NCI-H2171 (cell line): ENCODE results near the gene CFAP52.
"Not testable (repeated sequence)": the region's sequence is repeated elsewhere in the genome, so short reads cannot be mapped to it uniquely, and the experiment has no call there.

Experiments used
- DNase-seq: peaks from one replicate; lab custom pipeline; 2025; lab: John Stamatoyannopoulos, UW

The CFAP52 gene, protein sequence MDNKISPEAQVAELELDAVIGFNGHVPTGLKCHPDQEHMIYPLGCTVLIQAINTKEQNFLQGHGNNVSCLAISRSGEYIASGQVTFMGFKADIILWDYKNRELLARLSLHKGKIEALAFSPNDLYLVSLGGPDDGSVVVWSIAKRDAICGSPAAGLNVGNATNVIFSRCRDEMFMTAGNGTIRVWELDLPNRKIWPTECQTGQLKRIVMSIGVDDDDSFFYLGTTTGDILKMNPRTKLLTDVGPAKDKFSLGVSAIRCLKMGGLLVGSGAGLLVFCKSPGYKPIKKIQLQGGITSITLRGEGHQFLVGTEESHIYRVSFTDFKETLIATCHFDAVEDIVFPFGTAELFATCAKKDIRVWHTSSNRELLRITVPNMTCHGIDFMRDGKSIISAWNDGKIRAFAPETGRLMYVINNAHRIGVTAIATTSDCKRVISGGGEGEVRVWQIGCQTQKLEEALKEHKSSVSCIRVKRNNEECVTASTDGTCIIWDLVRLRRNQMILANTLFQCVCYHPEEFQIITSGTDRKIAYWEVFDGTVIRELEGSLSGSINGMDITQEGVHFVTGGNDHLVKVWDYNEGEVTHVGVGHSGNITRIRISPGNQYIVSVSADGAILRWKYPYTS

DNA sequence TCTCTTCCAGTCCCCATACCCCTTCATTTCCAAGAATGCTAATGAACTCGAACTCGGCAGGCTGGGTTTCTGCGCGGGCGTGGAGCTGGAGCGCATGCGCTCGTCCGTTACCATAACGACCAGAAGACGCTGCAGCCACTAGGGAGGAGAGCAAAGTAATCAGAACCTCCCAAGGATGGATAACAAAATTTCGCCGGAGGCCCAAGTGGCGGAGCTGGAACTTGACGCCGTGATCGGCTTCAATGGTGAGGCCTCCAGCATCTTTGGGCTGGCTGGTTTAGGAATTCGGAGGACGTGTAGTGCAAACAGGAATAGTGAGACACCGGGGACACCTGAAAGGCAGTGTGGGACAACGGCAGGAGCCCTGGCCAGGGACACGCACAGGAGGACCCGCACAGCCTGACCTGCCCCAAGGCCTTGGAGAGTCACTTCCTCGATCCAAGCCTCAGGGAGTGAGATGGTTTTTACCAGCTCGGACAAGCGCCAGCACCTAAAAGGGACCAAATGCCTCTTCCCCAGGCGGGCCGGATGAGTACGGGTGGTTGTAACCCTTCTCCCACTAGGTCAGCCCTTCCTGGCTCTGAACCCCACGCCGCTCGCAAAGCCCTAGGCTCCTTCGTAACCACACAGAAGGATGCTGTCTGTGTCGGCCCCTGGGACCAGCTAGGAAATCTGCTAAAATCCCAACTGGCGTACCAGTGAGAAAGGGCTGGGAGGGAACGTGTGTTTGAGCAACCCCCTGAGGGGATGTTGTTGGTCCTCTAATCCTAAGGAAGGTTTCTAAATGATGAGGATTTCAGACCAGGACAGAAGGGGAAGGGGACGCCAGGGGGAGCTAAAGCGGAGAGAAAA, at the start of gene CFAP52:
CFAP52 (plus strand) TSS at position 122 of the 852 bp plus-strand sequence; CDS start at position 176, 54 bp downstream.
- DNase-seq, result no peak

DNA sequence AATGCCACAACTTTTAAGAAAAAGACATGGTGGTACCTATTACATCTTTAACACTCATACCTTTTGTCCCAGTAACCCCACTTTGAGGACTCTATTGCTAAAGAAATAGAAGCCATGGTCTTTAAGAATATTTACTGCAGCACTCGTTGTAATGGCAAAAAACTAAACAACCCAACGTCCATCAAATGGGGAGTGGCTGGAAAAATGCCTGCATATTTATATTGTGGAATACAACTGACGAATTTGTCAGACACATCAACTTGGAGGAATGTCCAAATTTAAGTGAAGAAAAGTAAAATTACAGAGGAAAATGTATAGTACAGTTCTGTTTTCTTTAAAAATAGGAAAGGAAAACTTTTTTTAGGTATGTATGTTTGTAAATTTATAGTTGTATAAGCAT, 48.7 kb upstream of the CFAP52 start:
- DNase-seq, result no peak

DNA sequence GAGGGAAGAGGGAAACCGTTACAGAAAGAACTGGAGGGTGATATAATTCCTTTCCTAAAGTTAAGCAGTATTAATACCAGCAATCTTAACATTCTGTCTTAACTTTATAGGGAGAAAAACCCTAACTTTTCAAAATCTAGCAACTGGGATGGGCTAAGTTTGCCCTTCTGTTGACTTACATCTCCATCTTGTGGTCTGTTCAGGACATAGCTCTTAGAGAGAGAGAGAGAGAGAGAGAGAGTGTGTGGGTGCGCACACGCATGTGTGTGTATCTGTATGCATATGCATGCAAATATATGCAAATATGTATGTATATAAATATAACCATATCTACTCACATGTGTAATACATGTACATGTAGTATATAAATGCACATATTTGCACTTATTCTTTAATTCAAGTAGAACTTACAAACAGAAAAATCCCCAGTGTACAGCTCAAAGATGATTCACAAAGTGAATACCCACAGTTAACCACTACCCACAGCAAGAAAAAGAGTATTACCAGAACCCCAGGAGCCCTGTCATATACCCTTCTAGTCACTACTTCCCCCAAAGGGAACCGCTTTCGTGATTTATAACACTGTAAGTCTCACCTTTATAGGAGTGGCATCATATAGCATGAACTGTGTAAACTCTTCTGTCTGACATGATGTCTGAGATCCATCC, 47.3 kb upstream of the CFAP52 start:
- DNase-seq, result no peak

DNA sequence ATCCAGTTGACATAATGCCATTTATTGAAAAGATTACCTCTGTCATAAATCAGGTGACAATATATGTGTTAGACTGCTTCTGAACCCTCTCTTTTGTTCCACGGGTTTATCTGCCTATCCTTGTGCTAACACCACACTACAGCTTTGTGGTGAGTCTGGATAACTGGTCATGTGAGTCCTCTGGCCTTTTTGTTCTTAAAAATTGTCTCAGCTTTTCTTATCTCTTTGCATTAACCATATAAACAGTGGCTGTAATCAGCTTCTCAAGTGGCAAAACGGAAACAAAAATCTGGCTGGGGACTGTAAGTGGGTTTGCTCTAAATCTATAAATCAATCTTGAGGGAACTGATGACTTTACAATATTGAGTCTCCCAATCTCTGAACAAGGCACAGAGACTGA, 45.4 kb upstream of the CFAP52 start:
- no peak for DNase-seq

DNA sequence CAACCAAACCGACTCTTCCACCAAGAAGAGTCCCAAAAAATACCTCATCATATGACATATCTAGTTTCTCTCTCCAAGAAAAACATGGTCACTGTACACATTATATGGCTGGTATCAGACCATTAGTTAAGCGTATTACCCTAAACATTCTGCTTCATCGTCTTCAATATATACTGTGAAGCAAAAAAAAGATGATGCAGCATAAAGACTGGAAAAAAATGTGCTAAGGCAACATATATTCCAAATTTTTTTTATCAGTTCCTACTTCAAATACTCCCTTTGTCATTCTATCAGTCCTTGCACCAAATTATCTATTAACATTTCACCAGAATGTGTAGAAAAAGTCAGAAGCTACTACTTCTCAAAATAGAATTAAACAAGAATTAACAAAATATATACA, 43.7 kb upstream of the CFAP52 start:
- no peak for DNase-seq

DNA sequence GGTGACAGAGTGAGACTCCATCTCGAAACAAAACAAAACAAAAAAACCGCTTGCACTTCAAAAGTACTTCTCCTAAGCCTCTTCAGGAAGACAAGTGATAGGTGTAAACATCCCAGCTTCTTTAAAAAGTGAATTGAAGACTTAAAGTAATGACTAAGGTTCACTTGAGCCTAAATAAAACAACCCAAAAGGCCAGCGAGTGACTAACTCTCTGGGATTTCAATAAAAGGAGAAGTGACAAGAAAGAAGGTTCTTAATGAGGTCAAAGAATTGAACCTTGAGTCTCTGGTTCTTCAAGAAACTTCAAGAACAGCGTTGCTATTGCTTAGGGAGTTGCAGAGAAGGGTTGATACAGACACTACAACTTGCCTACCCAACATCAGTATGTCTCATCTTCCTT, 43.0 kb upstream of the CFAP52 start:
- DNase-seq, result no peak

DNA sequence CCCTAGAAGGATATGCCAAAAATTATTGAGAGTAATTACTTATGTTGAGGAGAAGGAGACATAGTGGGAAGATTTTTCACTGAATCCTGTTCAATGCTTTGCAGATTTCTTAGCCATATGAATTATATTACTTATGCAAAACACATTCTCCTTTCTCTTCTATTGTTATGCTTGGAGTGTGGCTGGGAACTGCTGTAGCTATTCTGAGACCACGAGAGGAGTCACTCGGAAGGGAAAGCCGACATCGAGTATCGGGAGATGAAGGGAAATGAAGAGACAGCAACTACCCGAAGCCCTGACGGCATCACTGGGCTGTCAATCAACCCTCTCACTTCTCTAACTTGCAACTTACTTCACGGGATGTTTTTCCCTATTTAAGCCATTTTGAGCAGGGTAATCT, 40.4 kb upstream of the CFAP52 start:
- no peak for DNase-seq

DNA sequence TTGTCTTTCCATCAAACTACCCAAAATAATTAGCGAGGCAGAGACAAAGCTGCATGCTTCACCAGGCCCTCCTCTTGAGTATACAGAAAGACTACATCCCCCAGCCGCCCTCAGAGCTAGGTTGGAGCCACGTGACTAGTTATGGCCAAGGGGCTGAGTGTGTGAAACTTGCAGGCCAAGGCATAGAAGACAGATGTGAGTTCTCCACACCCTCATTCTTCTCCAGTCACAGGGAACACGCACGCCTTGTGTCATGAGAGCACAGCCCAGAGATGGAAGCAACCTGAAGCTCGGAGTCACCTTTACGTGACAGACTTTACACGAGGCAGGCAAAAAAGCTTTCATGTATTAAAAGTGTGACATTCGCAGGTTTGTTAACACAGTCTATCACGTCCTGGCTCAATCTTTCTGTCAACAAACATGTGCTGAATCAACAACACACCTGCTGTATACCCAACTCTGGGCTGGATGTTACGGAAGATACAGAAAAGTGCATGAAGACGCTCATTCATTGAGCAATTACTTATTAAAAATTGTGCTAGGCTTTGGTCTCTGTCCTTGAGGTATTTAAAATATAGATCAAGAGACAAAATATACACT, 39.2 kb upstream of the CFAP52 start:
- no peak for DNase-seq

DNA sequence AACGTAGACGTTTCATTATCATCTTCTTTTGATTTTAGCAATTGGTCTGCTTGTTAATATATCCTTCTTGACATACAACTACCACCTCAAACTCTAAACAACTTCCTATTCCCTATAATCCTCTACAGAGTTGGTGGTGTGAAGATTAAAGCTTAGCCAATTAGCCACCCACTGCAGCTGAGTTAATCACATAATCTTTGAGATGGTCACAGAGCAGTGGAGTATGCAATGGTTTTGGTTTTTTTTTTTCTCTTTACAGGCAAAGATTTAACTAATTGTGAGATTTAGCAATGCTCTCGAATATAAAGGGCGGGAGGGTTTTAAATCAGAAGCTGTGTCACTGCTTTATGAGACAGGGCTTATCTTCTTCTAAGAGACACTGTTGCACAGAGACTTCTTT, 37.8 kb upstream of the CFAP52 start:
- no peak for DNase-seq

DNA sequence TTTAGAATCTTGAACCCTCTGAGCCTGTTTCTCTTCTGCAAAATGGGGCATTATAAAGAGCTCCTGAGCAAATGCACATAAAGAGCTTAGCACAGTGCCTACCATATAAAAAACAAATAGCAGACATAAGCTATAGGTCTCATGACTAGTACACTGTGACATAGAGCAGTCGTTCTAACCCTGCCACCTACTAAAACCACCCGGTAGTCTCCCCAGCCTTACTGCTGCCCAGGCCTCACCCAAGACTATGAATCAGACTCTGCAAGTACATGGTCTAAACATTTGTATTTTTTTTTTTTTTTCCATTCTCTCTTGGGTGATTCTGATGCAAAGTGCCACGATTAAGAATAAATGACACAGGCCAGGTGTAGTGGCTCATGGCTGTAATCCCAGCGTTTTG, 34.7 kb upstream of the CFAP52 start:
- no peak for DNase-seq

DNA sequence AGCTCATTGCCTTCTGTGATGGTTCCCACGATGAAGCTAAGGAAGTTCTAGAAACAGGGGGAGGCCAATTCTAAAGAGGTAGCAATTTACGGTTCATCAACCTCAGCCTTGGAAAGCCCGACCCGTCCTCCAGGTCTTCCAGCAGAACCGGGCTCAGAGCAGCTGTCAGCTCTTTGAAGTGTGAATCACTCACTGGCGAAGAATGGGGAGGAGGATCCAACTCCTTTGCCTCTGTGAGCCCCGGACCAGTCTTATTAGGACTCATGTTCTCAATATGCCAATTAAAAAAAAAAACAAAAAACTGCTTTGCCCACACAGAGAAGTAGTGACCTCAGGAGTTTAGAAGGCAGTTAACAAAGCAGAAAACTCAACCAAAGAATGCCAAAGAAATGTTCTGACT, 32.2 kb upstream of the CFAP52 start:
- DNase-seq, result no peak

DNA sequence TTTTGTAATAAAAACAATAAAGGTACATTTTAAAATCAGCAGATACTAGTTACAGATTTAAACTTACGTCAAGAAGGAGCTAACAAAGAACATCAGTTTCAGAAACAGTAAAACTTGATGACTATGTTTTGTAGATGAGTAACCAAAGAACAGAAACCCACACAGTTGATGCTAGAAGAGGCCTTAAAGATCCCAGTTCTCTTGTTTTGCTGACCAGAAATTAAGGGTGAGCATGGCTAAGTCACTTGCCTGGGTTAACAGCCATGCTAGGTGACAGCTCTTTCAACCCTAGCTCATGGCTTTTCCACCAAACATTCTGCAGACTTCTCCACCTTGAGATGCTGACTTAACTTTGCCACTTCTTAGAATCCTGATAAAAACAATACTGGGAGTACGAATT, 27.2 kb upstream of the CFAP52 start:
- DNase-seq, result no peak

DNA sequence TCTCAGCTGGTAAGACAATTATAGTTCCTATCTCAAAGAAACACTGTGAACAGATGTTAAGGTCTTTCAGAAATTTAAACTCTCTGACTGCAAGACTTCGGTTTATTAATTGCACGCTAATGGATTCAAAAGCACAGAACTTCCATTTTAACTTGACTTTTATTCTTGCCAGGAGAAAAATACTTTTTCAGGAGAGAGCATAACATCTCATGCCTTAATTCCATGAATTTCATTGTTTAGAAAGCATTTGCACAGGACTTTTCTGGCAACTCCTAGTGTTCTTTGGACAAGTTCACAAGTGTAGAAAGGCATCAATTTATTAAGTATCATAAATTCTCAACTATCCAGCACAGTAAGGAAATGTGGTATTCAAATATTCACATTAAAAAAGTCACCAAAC, 23.3 kb upstream of the CFAP52 start:
- no peak for DNase-seq

DNA sequence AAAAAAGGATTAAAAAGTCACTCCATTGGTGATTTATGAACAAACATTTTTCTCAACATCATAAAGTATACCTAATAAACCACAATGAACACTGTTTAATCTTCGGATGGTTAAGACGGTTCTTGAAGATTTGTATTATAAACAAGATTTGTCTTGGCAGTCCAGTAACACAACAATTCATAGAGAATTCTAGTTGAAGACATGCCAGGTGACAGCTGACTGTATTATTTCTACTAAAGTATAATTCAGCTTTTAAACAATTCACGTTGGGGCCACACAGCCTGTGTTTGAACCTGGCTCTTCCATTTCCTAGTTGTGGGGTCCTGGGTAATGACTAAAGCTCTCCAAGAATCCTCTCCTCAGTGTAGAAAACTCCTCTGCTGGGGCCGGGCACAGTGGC, 22.8 kb upstream of the CFAP52 start:
- no peak for DNase-seq

DNA sequence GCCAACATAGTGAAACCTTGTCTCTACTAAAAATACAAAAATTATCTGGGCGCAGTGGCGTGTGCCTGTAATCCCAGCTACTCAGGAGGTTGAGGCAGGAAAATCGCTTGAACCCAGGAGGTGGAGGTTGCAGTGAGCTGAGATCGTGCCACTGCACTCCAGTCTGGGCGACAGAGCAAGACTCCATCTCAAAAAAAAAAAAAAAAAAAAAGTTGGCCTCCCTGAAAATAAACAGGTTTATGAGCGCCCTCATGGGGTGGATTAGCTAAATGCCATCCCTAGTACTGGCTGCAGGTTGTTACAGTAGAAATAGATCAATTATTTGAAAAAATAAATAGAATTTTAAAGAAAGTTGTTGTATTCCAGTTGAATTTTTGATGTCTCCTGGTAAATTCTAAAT, 21.7 kb upstream of the CFAP52 start:
- DNase-seq, result not testable (repeated sequence)

DNA sequence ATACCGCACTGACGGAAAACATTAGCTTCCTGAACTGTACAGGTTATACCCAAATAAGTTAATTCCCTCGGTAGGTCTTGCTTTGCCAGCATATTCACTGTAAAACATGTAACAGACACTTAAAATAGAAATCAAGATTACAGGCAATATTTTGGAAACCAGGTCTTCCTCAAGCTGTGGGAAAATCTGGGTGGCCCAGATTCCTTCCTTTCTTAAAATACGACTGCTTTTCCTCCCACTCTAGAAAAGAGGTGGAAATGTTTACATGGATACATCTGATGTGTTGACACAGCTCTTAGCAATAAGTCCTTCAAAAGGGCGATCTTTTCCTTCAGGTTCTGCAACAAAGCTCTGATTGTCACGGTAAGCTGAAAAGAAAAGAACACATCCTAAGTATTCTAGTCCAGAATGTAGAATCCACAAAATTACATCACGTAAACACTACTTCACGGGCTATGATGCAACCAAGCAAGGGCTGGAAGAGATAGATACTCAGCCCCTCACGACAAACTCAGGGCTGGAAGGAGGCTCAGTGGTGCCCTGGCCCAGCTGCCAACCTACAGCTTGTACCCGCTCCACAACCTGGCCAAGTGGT, 19.2 kb upstream of the CFAP52 start:
- no peak for DNase-seq

DNA sequence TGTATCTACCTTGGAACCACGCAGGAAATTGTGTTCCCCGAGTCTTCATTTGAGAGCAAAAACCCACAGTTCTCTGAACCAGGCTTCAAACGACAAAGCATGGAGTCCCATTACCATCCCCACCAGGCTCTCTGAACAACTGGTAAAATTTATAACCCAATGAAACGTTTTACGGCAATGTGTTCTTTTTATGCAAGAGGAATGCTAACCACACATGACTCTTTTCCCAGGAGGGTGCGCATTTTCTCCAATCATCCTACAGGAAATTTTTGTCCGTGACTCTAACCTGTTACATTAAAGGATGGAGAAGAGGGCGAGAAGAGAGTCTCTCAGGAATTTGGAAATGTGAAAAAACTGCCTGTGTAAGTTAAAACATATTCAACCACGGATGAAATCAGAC, 18.6 kb upstream of the CFAP52 start:
- no peak for DNase-seq

DNA sequence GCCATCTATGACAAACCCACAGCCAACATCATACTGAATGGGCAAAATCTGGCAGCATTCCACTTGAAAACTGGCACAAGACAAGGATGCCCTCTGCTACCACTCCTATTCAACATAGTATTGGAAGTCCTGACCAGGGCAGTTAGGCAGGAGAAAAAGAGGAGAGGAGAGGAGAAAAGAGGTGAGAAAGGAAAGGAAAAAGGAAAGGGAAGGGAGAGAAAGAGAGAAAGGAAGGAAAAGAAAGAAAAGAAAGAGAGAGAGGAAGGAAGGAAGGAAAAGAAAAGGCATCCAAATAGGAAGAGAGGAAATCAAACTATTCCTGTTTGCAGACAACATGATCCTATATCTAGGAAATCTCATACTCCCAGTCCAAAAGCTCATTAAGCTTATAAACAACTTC, 12.3 kb upstream of the CFAP52 start:
- DNase-seq, result no peak

DNA sequence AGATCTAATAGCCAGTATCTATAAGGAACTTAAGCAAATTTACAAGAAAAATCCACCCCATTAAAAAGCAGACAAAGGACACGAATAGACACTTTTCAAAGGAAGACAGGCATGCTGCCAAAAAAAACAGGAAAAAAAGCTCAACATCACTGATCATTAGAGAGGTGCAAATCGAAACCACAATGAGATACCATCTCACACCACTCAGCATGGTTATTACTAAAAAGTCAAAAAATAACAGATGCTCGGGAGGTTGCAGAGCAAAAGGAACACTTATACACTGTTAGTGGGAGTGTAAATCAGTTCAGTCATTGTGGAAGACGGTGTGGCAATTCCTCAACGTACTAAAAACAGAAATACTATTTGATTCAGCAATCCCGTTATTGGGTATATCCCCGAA, 10.4 kb upstream of the CFAP52 start:
- no peak for DNase-seq

DNA sequence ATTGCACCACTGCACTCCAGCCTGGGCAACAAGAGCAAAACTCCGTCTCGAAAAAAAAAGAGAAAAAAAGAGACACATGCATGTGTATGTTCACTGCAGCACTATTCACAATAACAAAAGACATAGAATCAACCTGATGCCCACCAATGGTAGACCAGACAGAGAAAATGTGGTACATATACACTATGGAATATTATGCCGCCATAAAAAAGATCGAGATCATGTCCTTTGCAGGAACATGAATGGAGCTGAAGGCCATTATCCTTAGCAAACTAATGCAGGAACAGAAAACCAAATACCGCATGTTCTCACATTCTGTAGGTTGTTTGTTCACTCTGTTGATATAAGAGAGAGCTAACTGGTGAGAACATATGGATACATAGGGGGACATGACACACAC, 9.7 kb upstream of the CFAP52 start:
- DNase-seq, result not testable (repeated sequence)

DNA sequence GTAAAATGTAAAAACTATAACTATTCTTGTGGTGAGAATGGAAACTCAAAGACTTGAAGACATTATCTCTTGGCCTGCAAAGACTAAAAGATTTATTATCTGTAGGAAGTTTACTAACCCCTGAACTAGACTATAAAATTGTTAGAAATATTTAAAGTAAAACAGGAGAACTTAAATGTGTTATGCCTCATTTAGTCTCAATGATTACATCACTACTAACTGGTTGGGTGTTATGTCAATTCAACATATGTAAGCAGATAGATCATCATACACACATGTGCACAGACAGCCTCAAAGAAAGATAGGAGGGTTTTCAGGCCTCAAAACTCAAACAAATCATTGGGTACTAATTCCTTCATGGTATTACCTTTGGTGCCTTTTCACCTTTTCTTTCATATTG, 8.4 kb upstream of the CFAP52 start:
- no peak for DNase-seq
